Activated CD8-positive, alpha-beta memory T cell treated with anti-CD3 and anti-CD28 coated beads, Interleukin-2, amount 50 U/mL, for 48 hours (primary cell): ENCODE data around the gene MALAT1.
"Not testable (repeated sequence)": the region's sequence is repeated elsewhere in the genome, so short reads cannot be mapped to it uniquely, and the experiment has no call there.

Experiments used
- DNase-seq: peaks from one replicate; pipeline ENCODE4 v3.0.0-alpha.2; 2020

Gene MALAT1

DNA sequence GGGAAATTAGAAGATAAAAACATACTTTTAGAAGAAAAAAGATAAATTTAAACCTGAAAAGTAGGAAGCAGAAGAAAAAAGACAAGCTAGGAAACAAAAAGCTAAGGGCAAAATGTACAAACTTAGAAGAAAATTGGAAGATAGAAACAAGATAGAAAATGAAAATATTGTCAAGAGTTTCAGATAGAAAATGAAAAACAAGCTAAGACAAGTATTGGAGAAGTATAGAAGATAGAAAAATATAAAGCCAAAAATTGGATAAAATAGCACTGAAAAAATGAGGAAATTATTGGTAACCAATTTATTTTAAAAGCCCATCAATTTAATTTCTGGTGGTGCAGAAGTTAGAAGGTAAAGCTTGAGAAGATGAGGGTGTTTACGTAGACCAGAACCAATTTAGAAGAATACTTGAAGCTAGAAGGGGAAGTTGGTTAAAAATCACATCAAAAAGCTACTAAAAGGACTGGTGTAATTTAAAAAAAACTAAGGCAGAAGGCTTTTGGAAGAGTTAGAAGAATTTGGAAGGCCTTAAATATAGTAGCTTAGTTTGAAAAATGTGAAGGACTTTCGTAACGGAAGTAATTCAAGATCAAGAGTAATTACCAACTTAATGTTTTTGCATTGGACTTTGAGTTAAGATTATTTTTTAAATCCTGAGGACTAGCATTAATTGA, 1.0 kb downstream of the MALAT1 start:
- no peak for DNase-seq

DNA sequence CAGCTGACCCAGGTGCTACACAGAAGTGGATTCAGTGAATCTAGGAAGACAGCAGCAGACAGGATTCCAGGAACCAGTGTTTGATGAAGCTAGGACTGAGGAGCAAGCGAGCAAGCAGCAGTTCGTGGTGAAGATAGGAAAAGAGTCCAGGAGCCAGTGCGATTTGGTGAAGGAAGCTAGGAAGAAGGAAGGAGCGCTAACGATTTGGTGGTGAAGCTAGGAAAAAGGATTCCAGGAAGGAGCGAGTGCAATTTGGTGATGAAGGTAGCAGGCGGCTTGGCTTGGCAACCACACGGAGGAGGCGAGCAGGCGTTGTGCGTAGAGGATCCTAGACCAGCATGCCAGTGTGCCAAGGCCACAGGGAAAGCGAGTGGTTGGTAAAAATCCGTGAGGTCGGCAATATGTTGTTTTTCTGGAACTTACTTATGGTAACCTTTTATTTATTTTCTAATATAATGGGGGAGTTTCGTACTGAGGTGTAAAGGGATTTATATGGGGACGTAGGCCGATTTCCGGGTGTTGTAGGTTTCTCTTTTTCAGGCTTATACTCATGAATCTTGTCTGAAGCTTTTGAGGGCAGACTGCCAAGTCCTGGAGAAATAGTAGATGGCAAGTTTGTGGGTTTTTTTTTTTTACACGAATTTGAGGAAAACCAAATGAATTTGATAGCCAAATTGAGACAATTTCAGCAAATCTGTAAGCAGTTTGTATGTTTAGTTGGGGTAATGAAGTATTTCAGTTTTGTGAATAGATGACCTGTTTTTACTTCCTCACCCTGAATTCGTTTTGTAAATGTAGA, 1.7 kb downstream of the MALAT1 start:
- peak; percentile 77 for DNase-seq

DNA sequence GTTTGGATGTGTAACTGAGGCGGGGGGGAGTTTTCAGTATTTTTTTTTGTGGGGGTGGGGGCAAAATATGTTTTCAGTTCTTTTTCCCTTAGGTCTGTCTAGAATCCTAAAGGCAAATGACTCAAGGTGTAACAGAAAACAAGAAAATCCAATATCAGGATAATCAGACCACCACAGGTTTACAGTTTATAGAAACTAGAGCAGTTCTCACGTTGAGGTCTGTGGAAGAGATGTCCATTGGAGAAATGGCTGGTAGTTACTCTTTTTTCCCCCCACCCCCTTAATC, 2.3 kb downstream of the MALAT1 start:
- DNase-seq = no peak

DNA sequence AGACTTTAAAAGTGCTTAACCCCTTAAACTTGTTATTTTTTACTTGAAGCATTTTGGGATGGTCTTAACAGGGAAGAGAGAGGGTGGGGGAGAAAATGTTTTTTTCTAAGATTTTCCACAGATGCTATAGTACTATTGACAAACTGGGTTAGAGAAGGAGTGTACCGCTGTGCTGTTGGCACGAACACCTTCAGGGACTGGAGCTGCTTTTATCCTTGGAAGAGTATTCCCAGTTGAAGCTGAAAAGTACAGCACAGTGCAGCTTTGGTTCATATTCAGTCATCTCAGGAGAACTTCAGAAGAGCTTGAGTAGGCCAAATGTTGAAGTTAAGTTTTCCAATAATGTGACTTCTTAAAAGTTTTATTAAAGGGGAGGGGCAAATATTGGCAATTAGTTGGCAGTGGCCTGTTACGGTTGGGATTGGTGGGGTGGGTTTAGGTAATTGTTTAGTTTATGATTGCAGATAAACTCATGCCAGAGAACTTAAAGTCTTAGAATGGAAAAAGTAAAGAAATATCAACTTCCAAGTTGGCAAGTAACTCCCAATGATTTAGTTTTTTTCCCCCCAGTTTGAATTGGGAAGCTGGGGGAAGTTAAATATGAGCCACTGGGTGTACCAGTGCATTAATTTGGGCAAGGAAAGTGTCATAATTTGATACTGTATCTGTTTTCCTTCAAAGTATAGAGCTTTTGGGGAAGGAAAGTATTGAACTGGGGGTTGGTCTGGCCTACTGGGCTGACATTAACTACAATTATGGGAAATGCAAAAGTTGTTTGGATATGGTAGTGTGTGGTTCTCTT, 2.8 kb downstream of the MALAT1 start:
- DNase-seq = no peak

DNA sequence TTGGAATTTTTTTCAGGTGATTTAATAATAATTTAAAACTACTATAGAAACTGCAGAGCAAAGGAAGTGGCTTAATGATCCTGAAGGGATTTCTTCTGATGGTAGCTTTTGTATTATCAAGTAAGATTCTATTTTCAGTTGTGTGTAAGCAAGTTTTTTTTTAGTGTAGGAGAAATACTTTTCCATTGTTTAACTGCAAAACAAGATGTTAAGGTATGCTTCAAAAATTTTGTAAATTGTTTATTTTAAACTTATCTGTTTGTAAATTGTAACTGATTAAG, 3.4 kb downstream of the MALAT1 start:
- DNase-seq = no peak

DNA sequence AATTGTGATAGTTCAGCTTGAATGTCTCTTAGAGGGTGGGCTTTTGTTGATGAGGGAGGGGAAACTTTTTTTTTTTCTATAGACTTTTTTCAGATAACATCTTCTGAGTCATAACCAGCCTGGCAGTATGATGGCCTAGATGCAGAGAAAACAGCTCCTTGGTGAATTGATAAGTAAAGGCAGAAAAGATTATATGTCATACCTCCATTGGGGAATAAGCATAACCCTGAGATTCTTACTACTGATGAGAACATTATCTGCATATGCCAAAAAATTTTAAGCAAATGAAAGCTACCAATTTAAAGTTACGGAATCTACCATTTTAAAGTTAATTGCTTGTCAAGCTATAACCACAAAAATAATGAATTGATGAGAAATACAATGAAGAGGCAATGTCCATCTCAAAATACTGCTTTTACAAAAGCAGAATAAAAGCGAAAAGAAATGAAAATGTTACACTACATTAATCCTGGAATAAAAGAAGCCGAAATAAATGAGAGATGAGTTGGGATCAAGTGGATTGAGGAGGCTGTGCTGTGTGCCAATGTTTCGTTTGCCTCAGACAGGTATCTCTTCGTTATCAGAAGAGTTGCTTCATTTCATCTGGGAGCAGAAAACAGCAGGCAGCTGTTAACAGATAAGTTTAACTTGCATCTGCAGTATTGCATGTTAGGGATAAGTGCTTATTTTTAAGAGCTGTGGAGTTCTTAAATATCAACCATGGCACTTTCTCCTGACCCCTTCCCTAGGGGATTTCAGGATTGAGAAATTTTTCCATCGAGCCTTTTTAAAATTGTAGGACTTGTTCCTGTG, 3.9 kb downstream of the MALAT1 start:
- DNase-seq = no peak

DNA sequence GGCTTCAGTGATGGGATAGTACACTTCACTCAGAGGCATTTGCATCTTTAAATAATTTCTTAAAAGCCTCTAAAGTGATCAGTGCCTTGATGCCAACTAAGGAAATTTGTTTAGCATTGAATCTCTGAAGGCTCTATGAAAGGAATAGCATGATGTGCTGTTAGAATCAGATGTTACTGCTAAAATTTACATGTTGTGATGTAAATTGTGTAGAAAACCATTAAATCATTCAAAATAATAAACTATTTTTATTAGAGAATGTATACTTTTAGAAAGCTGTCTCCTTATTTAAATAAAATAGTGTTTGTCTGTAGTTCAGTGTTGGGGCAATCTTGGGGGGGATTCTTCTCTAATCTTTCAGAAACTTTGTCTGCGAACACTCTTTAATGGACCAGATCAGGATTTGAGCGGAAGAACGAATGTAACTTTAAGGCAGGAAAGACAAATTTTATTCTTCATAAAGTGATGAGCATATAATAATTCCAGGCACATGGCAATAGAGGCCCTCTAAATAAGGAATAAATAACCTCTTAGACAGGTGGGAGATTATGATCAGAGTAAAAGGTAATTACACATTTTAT, 4.6 kb downstream of the MALAT1 start:
- DNase-seq = no peak

DNA sequence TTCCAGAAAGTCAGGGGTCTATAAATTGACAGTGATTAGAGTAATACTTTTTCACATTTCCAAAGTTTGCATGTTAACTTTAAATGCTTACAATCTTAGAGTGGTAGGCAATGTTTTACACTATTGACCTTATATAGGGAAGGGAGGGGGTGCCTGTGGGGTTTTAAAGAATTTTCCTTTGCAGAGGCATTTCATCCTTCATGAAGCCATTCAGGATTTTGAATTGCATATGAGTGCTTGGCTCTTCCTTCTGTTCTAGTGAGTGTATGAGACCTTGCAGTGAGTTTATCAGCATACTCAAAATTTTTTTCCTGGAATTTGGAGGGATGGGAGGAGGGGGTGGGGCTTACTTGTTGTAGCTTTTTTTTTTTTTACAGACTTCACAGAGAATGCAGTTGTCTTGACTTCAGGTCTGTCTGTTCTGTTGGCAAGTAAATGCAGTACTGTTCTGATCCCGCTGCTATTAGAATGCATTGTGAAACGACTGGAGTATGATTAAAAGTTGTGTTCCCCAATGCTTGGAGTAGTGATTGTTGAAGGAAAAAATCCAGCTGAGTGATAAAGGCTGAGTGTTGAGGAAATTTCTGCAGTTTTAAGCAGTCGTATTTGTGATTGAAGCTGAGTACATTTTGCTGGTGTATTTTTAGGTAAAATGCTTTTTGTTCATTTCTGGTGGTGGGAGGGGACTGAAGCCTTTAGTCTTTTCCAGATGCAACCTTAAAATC, 5.3 kb downstream of the MALAT1 start:
- DNase-seq = no peak

DNA sequence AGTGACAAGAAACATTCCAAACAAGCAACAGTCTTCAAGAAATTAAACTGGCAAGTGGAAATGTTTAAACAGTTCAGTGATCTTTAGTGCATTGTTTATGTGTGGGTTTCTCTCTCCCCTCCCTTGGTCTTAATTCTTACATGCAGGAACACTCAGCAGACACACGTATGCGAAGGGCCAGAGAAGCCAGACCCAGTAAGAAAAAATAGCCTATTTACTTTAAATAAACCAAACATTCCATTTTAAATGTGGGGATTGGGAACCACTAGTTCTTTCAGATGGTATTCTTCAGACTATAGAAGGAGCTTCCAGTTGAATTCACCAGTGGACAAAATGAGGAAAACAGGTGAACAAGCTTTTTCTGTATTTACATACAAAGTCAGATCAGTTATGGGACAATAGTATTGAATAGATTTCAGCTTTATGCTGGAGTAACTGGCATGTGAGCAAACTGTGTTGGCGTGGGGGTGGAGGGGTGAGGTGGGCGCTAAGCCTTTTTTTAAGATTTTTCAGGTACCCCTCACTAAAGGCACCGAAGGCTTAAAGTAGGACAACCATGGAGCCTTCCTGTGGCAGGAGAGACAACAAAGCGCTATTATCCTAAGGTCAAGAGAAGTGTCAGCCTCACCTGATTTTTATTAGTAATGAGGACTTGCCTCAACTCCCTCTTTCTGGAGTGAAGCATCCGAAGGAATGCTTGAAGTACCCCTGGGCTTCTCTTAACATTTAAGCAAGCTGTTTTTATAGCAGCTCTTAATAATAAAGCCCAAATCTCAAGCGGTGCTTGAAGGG, 6.0 kb downstream of the MALAT1 start:
- no peak for DNase-seq

DNA sequence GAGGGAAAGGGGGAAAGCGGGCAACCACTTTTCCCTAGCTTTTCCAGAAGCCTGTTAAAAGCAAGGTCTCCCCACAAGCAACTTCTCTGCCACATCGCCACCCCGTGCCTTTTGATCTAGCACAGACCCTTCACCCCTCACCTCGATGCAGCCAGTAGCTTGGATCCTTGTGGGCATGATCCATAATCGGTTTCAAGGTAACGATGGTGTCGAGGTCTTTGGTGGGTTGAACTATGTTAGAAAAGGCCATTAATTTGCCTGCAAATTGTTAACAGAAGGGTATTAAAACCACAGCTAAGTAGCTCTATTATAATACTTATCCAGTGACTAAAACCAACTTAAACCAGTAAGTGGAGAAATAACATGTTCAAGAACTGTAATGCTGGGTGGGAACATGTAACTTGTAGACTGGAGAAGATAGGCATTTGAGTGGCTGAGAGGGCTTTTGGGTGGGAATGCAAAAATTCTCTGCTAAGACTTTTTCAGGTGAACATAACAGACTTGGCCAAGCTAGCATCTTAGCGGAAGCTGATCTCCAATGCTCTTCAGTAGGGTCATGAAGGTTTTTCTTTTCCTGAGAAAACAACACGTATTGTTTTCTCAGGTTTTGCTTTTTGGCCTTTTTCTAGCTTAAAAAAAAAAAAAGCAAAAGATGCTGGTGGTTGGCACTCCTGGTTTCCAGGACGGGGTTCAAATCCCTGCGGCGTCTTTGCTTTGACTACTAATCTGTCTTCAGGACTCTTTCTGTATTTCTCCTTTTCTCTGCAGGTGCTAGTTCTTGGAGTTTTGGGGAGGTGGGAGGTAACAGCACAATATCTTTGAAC, 6.8 kb downstream of the MALAT1 start:
- DNase-seq = no peak

DNA sequence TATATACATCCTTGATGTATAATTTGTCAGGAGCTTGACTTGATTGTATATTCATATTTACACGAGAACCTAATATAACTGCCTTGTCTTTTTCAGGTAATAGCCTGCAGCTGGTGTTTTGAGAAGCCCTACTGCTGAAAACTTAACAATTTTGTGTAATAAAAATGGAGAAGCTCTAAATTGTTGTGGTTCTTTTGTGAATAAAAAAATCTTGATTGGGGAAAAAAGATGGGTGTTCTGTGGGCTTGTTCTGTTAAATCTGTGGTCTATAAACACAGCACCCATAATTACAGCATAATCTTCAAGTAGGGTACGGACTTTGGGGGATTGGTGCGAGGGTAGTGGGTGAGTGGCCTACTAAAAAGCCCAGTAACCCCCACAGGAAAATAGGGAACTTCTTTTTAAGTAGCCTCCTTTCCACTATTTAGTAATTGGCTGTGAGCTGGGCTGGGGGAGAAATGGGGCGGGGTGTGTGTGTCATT, 7.5 kb downstream of the MALAT1 start:
- no peak for DNase-seq

DNA sequence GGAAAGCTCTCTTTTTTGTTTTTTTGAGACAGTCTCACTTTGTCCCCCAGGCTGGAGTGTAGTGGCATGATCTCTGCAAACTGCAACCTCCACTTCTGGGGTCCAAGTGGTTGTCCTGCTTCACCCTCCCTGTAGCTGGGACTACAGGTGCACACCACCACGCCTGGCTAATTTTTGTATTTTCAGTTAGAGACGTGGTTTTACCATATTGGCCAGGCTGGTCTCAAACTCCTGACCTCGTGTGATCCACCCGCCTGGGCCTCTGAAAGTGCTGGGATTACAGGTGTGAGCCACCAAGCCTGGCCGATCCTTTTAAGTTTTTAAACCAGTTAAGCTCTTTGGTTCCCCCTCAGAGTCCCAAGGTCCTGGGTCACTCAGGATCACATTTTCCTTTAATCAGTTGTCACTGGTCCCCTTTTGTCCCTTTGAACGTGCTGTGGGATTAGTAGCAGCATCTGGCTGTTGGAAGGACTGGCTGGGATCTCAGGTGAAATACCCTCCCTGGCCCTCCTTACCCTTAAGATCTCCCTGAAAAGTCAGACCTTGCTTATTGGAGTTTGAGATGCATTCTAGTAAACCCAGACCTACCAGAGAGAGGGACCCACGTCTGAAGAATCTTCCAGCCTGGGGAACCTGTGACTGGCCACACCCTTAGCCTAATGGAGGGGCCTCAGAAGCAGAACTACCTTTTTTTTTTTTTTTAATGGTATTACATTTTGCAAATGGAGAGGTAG, 8.1 kb downstream of the MALAT1 start:
- DNase-seq = peak; percentile 82

DNA sequence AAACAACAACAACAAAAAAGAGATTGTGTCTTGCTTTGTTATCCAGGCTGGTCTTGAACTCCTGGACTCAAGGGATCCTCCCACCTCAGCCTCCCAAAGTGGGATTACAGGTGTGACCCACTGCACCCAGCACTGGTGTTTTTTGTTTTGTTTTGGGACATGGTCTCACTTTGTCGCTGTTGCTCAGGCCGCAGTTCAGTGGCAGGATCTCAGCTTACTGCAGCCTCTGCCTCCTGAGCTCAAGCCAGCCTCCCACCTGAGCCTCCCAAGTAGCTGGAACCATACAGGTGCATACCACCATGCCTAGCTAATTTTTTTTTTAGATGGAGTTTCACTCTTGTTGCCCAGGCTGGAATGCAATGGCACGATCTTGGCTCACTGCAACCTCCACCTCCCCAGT, 13.5 kb downstream of the MALAT1 start:
- not testable (repeated sequence) for DNase-seq

DNA sequence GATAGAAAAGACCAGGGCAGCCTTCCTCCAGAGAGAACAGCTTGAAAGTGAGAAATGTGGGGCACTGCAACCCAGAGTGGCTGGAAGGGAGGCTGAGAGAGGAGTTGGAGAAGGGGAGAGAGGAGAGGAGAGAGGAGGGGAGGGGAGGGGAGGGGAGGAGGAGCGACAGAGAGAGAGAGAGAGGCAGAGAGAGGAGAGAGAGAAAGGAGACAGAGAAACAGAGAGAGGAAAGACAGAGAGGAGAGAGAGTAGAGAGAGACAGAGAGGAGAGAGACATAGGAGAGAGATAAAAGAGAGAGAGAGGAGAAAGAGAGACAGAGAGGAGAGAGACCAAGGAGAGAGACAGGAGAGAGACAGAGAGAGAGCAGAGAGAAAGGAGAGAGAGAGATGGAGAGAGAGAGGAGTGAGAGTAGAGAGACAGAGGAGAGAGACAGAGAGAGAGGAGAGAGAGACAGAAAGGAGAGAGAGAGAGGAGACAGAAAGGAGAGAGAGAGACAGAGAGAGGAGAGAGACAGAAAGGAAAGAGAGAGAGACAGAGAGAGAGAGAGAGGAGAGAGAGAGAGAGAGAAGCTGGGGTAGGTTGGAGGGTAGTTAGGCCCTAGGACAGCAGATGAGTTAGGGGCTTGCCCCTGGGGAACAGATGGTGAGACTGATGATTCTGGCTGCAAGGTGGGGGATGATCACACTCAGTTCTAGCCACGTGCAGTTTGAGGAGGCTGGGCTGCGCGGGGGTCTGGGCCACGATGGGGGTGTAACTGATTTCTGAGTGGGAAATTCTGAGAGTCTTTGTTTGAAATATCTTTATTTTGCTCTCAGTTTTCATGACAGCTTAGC, 17.5 kb downstream of the MALAT1 start:
- DNase-seq = no peak

DNA sequence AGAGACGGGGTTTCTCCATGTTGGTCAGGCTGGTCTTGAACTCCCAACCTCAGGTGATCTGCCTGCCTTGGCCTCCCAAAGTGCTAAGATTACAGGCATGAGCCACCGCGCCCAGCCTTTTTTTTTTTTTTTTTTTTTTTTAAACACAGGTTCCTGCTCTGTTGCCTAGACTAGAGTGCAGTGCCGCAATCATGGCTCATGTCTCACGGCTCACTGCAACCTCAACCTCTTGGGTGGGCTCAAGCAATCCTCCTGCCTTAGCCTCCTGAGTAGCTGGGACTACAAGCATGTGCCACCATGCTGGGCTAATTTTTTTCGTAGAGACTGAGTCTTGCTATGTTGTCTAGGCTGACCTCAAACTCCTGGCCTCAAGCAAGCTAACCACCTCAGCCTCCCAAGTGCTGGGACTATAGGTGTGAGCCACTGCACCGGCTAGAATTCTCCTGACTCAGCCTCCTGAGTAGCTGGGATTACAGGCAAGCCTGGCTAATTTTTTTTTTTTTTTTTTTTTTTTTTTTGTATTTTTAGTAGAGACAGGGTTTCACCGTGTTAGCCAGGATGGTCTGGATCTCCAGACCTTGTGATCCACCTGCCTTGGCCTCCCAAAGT, 20.2 kb downstream of the MALAT1 start:
- DNase-seq = not testable (repeated sequence)

DNA sequence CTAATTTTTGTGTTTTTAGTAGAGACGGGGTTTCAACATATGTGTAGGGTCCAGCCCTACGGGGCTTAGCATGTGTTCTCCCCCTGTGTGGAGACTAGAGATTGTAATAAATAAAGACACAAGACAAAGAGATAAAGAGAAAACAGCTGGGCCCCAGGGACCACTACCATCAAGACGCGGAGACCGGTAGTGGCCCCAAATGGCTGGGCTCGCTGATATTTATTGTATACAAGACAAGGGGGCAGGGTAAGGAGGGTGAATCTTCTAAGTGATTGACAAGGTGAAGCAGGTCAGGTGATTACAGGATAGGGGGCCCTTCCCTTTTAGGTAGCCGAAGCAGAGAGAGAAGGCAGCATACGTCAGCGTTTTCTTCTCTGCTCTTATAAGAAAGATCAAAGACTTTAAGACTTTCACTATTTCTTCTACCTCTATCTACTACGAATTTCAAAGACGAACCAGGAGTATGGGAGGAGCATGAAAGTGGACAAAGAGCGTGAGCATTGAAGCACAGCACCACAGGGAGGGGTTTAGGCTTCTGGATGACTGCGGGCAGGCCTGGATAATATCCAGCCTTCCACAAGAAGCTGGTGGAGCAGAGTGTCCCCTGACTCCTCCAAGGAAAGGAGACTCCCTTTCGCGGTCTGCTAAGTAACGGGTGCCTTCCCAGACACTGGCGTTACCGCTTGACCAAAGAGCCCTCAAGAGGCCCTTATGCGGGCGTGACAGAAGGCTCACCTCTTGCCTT, 23.1 kb downstream of the MALAT1 start:
- DNase-seq = not testable (repeated sequence)
